AG04450 (cell line): ENCODE measurements around the gene BATF3. TPM values are rescaled to one million over a fixed set of nuclear protein-coding genes. Genes with fewer than 3 reads are reported as not detected.

ENCODE experiments used
- CTCF ChIA-PET: fragments of 300-600, 350-600 bp; formaldehyde crosslinking; extraction: SDS; loops from one replicate; lab custom pipeline; 2022; ENCODE audit warnings: antibody characterized with exemption, inconsistent platforms; lab: Charles Lee
- POLR2A ChIA-PET: fragments of 350-600 bp; formaldehyde crosslinking; extraction: SDS; loops from one replicate; lab custom pipeline; 2021; ENCODE audit warnings: antibody characterized with exemption, inconsistent platforms; lab: Yijun Ruan, JAX
- DNase-seq: peaks from one replicate; pipeline ENCODE4 v3.0.0-alpha.2; 2011; ENCODE audit warnings: low read depth, low spot score
- H3K27ac ChIP-seq: one replicate; pipeline ENCODE4 v1.5.1; 2012; ENCODE audit warnings: low read depth, low read length, control low read depth
- H3K27me3 ChIP-seq: one replicate; pipeline ENCODE4 v1.6.0; 2012; ENCODE audit warnings: low read length; ENCODE audit not compliant: control insufficient read depth, insufficient read depth
- H3K4me3 ChIP-seq: 2 replicates; pipeline ENCODE4 v1.5.1; 2011; ENCODE audit warnings: mild to moderate bottlenecking, low read depth, low read length, control low read depth
- H3K9me3 ChIP-seq: 2 replicates; pipeline ENCODE4 v1.5.1; 2012; ENCODE audit warnings: low read length; ENCODE audit not compliant: control insufficient read depth, insufficient read depth
- CTCF ChIP-seq: IDR thresholded peaks from 2 replicates; pipeline ENCODE4 v1.5.1; 2011; ENCODE audit warnings: low read depth, low read length, control low read depth, inconsistent platforms
- polyA plus RNA-seq: library from polyadenylated mRNA; depleted of rRNA; stranded (reverse); fragments of >200 nt; gene quantifications from 2 replicates; pipeline ENCODE4 v1.2.3, GENCODE V29; 2011

The BATF3 gene
- polyA plus RNA-seq, 1 experiment: 1.4 TPM

GRCh38 chr1:212645546-212646543, 53.8 kb downstream of the BATF3 start:
- no peak overlapping the region for H3K27ac ChIP-seq
- TF ChIP-seq CTCF: no peak
- CTCF ChIA-PET: interaction anchor here (0.7 to 1.0 kb wide), 2 partner anchors 19 to 169 kb away, joined by 3 to 5 read pairs; no protein-coding TSS in a partner anchor
- DNase-seq: no peak
- H3K27me3 ChIP-seq: peaks cover 3% of the 10 kb centered on the region
- H3K4me3 ChIP-seq: no peak overlapping the region
- POLR2A ChIA-PET: no interaction called here
- no peaks in the 10 kb centered on the region for H3K9me3 ChIP-seq

DNA sequence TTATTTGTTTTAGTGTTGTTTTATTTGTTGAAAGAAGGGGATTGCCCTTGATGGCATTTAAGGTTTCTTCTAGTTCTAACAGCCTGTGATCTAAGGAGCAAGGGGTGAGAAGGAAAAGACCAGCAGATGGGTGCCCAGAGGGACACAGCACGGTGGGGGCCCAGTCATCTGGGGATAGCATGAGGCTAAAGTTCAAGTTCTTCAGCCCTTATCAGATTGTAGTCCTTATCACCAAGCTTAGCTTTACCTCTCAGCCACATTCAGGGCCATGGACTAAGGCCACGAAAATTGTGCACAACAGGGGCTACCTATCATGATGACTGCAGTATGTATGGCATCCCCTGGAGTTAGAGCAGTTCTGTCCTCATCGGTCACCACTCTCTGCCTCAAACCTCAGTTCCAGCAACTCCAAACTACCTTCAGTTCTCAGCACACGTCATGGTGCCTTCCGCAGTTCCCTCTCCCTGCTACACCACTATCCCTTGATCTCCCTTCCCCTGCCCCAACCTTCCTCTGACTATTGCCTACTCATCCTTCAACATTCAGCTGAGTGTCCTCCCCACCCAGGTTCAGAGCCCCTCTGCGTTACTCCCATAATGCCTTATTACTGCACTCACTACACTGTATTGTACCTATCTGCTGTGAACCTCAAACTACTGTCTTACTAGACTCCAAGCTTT, 54.6 kb downstream of the BATF3 start:
- Histone ChIP-seq H3K27ac (no peak overlapping the region), H3K4me3 (no peak overlapping the region), H3K27me3 (peaks cover 7% of the 10 kb centered on the region), H3K9me3 (peaks cover 2% of the 10 kb centered on the region; the same call in 1 of the 2 replicates)
- no peak for DNase-seq
- no peak for TF ChIP-seq CTCF
- POLR2A ChIA-PET: no interaction called here
- CTCF ChIA-PET: interaction anchor here (1.0 to 2.0 kb wide), 2 partner anchors 20 to 168 kb away, joined by 3 to 5 read pairs; no protein-coding TSS in a partner anchor

GRCh38 chr1:212643877-212644276, 55.8 kb downstream of the BATF3 start:
- H3K9me3 ChIP-seq: peaks cover 2% of the 10 kb centered on the region; the same call in 1 of the 2 replicates
- no peak overlapping the region for H3K4me3 ChIP-seq
- POLR2A ChIA-PET: no interaction called here
- TF ChIP-seq CTCF: no peak
- no peak for DNase-seq
- no peak overlapping the region for H3K27ac ChIP-seq
- CTCF ChIA-PET: interaction anchor here (0.6 to 2.0 kb wide), 2 partner anchors 21 to 54 kb away, joined by 3 to 5 read pairs; no protein-coding TSS in a partner anchor
- H3K27me3 ChIP-seq: peaks cover 9% of the 10 kb centered on the region

GRCh38 chr1:212641956-212642355, 57.7 kb downstream of the BATF3 start:
- peaks cover 2% of the 10 kb centered on the region; the same call in 1 of the 2 replicates for H3K9me3 ChIP-seq
- POLR2A ChIA-PET: interaction anchor here (2.3 kb wide), 1 partner anchor 34 kb away, joined by 10 read pairs; the partner anchor contains the start of gene ATF3
- CTCF ChIA-PET: interaction anchor here (0.7 to 3.1 kb wide), 5 partner anchors 11 to 1174 kb away, joined by 3 to 17 read pairs (median 8); no protein-coding TSS in a partner anchor
- no peak overlapping the region for H3K4me3 ChIP-seq
- no peak for TF ChIP-seq CTCF
- H3K27ac ChIP-seq: no peak overlapping the region
- DNase-seq: no peak
- H3K27me3 ChIP-seq: peaks cover 11% of the 10 kb centered on the region
